ENCODE measurements around the gene CTNNA1.

CTNNA1 gene

DNA sequence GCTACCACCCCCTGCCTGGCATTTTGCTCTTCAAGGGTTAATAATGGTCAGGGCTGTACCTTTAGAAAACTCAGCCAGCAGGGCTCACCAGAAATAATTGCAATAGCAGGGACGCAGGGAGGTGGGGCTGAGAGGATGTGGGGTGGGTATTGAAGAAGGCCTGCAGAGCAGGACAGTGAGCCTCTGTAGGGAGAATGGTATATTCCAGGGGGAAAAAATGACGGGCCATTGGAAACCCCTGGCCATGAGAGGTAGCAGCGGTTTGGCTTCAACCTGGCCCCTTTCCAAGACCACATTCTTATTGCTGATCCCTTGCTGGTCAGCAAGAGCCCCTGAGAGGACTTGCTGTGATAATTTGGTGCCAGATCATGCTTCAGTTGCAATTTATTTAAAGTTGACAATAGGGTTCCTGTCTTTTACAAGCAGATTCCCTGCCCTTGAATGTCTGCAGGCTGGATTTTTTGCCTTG is 36.7 kb upstream of the CTNNA1 start:
- TF ChIP-seq, protein P1, sequence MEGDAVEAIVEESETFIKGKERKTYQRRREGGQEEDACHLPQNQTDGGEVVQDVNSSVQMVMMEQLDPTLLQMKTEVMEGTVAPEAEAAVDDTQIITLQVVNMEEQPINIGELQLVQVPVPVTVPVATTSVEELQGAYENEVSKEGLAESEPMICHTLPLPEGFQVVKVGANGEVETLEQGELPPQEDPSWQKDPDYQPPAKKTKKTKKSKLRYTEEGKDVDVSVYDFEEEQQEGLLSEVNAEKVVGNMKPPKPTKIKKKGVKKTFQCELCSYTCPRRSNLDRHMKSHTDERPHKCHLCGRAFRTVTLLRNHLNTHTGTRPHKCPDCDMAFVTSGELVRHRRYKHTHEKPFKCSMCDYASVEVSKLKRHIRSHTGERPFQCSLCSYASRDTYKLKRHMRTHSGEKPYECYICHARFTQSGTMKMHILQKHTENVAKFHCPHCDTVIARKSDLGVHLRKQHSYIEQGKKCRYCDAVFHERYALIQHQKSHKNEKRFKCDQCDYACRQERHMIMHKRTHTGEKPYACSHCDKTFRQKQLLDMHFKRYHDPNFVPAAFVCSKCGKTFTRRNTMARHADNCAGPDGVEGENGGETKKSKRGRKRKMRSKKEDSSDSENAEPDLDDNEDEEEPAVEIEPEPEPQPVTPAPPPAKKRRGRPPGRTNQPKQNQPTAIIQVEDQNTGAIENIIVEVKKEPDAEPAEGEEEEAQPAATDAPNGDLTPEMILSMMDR (IDR thresholded peaks at IDR 0.05; ENCODE audit: borderline replicate concordance, control extremely low read depth, extremely low read depth, insufficient read depth, missing control alignments): no peak
- DNase-seq (ENCODE audit: low spot score): no peak
- in situ Hi-C loops (cut with MboI; ENCODE audit: low sequenced_read_pairs, unreplicated experiment): no loop called here

DNA sequence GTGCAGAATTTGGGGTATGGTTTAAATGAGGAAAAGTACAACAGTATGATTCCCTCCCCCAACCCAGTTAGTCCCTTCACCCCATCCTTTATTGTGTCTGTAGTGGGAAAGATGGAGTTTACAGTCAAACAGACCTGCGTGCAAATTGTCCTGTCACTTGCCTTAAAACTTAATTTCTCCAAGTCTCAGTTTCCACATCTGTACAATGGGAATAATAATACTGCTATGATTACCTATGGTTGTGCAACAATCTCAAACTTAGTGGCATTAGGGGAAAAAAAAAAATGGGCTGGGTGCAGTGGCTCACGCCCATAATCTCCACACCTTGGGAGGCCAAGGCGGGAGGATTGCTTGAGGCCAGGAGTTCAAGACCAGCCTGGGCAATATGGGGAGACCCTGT is 35.8 kb upstream of the CTNNA1 start:
- in situ Hi-C loops (cut with MboI; ENCODE audit: low sequenced_read_pairs, unreplicated experiment): no loop called here
- DNase-seq (ENCODE audit: low spot score): no peak
- TF ChIP-seq, protein P1 (IDR thresholded peaks at IDR 0.05; ENCODE audit: borderline replicate concordance, control extremely low read depth, extremely low read depth, insufficient read depth, missing control alignments): no peak

DNA sequence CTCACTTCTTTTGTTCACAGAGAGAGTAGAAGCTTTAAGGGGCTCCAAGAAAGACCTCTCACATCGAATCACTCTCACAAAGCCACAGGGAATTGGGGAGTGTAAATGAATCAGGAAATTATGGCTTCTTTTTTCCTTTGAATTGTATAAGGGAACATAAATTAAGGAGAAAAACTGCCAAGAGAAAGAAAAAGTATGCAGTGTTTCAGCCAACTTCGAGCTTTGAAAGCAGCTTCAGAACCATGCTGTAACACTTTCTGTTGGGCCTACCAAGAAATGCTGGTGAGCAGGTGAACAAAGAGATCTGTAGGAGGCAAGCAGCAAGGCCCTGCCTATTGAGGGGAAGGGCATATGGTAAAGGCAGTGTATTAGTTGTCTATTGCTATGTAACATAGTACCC is 33.4 kb upstream of the CTNNA1 start:
- no peak for DNase-seq (ENCODE audit: low spot score)
- in situ Hi-C loops (cut with MboI; ENCODE audit: low sequenced_read_pairs, unreplicated experiment): no loop called here
- TF ChIP-seq, protein P1 (IDR thresholded peaks at IDR 0.05; ENCODE audit: borderline replicate concordance, control extremely low read depth, extremely low read depth, insufficient read depth, missing control alignments): no peak

DNA sequence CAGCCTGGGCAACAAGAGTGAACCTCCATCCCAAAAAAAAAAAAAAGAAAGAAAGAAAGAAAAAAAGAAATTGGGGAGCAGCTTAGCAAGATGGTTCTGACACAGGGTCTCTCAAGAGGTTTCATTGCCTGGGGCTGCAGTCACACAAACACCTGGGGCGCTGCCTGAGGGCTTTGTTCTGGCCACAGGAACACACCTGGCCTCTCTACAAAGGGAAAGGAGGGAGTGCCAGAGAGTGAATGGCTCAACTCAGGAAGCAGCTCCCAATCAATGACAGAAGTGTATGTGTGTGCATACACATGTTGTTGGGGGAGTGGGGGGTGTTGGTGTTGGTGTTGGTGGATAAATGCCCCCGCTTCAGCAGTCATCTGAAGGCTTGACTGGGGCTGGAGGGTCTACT is 32.4 kb upstream of the CTNNA1 start:
- TF ChIP-seq, protein P1 (IDR thresholded peaks at IDR 0.05; ENCODE audit: borderline replicate concordance, control extremely low read depth, extremely low read depth, insufficient read depth, missing control alignments): no peak
- DNase-seq (ENCODE audit: low spot score): no peak
- in situ Hi-C loops (cut with MboI; ENCODE audit: low sequenced_read_pairs, unreplicated experiment): no loop called here

DNA sequence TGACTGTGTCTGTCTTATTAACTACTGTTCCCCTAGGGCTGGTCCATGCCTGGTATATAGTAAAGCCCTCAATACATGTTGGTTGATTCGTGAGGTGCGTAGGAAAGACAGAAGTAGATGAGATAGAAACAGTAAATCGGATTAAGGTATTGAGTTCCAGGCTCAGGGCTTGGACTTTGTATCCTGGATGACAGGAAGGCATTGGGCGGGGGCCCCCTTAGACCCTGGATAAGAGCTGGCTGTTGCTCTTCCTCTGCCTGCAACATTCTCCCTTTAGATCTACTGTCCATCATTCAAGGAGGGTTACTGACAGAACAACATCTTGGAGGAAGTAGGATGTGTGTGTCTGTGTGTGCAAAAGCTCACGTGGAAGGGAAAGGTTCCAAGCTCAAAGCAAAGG is 31.2 kb upstream of the CTNNA1 start:
- in situ Hi-C loops (cut with MboI; ENCODE audit: low sequenced_read_pairs, unreplicated experiment): no loop called here
- TF ChIP-seq, protein P1 (IDR thresholded peaks at IDR 0.05; ENCODE audit: borderline replicate concordance, control extremely low read depth, extremely low read depth, insufficient read depth, missing control alignments): no peak
- no peak for DNase-seq (ENCODE audit: low spot score)

DNA sequence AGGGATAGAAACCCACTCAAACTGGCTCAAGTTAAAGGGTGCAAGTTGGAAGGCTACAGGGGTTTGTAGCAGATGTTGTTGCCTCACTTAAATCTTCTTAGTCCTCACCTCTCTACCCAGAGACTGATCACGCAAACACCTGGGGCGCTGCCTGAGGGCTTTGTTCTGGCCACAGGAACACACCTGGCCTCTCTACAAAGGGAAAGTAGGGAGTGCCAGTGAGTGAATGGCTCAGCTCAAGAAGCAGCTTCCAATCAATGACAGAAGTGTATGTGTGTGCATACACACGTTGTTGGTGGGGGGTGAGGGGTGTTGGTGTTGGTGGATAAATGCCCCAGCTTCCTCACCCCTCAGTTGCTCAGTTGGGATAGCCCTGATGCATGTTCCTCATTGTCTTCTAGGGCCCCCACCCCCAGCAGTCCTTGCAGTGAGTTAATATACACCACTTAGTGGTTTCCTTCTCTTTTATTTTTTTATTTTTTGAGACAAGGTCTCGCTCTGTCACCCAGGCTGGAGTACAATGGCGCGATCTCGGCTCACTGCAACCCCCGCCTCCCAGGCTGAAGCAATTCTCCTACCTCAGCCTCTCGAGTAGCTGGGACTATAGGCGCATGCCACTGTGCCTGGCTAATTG is 30.6 kb upstream of the CTNNA1 start:
- in situ Hi-C loops (cut with MboI; ENCODE audit: low sequenced_read_pairs, unreplicated experiment): no loop called here
- no peak for DNase-seq (ENCODE audit: low spot score)
- TF ChIP-seq, protein P1 (IDR thresholded peaks at IDR 0.05; ENCODE audit: borderline replicate concordance, control extremely low read depth, extremely low read depth, insufficient read depth, missing control alignments): no peak

All from GM13976 (cell line).